ENCODE results near the gene VWA5A. TPM values are rescaled to one million over a fixed set of nuclear protein-coding genes. Genes with fewer than 3 reads are reported as not detected.

VWA5A gene
- polyA plus RNA-seq, 1 experiment, result 27.9 TPM

DNA sequence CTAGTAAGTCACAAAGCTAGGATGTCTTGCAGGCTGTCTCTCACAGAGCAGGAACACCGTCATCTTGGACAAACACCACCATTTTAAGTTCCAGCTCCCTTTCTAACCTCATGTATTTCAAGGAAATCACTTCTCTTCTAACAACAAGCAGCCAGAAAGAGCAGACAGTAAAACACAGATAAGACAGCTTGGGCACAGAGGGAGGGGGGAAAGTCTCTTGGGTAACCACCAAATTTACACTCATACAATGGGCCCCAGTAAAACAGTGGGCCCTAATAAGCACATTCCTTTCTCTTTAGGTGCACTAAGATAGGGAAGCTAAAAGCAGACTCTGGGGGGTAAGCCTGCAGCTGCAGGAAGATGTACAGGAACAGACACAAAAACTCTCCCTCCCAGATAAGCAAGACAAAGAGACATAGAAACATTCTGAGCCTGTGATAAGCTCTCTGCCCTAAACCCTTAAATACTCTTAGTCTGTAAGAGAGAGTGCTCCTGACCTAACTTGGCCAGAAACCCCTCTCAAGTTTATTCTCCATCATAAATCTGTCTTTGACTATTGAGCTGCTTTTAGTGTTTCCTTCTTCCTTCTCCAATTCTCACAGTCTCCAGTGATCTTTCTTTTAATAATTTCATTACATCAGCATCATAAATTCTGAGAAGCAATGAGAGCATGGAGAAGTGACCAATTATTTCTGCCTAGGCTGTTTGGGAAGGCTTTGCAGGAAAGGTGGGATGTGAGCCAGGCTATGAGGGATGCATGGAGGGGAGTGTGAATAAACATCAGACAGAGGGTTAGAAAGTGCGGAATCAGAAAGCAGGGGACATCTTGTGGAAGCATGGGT is 75.3 kb downstream of the VWA5A start:
- POLR2A ChIA-PET, result no interaction called here
- no peak for DNase-seq (ENCODE audit: low read depth, low spot score)
- no peak overlapping the region for H3K4me3 ChIP-seq (ENCODE audit: low read depth, low read length)
- H3K9me3 ChIP-seq (ENCODE audit: control insufficient read depth, insufficient read depth, low read length), result no peaks in the 10 kb centered on the region
- CTCF ChIA-PET, result interaction anchor here (0.7 kb wide), 1 partner anchor 119 kb away, joined by 4 read pairs; no protein-coding TSS in a partner anchor
- no peak overlapping the region for H3K27ac ChIP-seq (ENCODE audit: low read depth, low read length)
- H3K27me3 ChIP-seq (ENCODE audit: control insufficient read depth, insufficient read depth, low read length), result no peaks in the 10 kb centered on the region
- TF ChIP-seq, protein P1, sequence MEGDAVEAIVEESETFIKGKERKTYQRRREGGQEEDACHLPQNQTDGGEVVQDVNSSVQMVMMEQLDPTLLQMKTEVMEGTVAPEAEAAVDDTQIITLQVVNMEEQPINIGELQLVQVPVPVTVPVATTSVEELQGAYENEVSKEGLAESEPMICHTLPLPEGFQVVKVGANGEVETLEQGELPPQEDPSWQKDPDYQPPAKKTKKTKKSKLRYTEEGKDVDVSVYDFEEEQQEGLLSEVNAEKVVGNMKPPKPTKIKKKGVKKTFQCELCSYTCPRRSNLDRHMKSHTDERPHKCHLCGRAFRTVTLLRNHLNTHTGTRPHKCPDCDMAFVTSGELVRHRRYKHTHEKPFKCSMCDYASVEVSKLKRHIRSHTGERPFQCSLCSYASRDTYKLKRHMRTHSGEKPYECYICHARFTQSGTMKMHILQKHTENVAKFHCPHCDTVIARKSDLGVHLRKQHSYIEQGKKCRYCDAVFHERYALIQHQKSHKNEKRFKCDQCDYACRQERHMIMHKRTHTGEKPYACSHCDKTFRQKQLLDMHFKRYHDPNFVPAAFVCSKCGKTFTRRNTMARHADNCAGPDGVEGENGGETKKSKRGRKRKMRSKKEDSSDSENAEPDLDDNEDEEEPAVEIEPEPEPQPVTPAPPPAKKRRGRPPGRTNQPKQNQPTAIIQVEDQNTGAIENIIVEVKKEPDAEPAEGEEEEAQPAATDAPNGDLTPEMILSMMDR (IDR thresholded peaks at IDR 0.05; ENCODE audit: low read depth, low read length), result no peak

DNA sequence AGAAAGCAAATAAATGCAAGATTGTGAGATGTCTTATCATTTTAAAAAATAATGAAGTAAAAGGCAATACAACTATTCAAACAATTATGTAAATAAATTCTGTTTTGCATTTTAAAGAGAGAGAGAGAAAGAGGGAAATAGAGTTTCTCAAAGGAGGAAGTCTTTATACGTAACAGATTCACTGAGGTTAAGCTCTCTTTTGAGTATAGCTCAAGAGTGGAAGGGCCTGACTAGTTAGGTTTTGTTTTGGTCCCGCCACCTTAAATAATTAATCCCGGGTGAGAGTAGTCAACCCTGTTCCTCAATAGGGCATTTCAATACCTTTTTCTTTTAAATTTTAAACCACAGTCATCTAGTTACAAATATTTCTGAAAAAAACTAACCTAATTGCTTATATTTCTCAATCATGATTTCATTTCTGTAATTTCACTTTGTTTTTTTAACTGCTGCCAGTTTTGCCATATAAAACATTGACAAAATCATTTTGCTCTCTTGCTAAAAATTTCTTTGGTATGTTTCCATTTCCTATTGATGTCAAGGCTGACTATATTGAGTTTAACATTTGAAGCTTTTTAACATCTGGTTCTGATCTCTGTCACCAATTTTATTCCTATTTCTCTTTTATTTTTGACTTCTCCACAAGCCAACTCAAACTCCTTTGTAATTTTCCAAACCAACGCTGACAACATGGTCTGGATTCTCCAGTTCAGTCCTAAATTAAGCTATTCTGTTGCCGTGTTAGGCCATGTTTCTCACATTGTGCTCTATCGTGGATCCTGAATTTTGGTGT is 78.2 kb downstream of the VWA5A start:
- H3K27me3 ChIP-seq (ENCODE audit: control insufficient read depth, insufficient read depth, low read length), result no peaks in the 10 kb centered on the region
- ChIA-PET POLR2A (no interaction called here), CTCF (interaction anchor here (0.8 to 3.9 kb wide), 5 partner anchors 19 to 136 kb away, joined by 3 to 88 read pairs (median 3); no protein-coding TSS in a partner anchor)
- no peak overlapping the region for H3K4me3 ChIP-seq (ENCODE audit: low read depth, low read length)
- H3K27ac ChIP-seq (ENCODE audit: low read depth, low read length), result no peak overlapping the region
- DNase-seq (ENCODE audit: low read depth, low spot score), result no peak
- no peaks in the 10 kb centered on the region for H3K9me3 ChIP-seq (ENCODE audit: control insufficient read depth, insufficient read depth, low read length)
- TF ChIP-seq, protein P1 (IDR thresholded peaks at IDR 0.05; ENCODE audit: low read depth, low read length), result no peak

DNA sequence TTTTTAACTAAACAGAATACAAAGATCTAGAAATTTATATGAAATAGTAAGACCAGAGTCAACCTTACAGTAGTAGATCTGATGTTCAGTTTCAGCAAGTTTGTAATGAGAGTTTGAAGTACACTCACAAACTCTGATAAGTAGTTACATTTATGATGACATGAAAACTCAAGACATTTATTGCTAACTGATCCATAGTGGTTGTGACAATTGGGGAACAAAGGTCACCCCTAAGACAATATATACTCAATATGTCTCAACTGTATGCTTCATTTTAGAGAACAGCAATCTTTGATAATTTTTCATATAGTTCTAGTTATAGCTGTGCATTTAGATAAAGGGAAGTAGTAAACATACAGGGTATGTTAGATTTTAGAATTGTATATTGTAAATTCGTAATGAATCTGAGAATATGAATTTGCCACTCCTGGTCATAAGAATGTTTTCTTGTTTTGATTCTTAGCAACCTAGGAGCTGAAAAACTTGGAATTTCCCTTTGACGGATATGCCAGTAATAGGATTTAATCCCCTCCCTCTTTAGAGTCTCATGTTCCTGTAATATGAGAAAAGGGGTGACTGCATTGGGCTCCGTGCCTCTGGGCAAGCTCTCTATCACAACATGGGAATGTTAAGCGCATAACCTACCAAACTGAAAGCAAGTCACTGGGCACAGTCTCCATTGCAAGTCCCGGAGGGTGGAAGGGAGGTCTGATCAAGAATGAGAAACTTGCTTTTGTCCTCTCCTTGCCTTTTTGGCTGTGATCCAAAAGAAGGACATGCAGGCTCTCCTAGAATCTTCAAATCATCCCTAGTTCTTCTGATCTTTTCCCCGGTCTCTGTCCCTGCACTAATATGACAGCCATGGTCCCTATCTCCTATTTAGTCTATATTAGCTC is 79.3 kb downstream of the VWA5A start:
- no peak overlapping the region for H3K4me3 ChIP-seq (ENCODE audit: low read depth, low read length)
- no peak for DNase-seq (ENCODE audit: low read depth, low spot score)
- H3K9me3 ChIP-seq (ENCODE audit: control insufficient read depth, insufficient read depth, low read length), result no peaks in the 10 kb centered on the region
- no peaks in the 10 kb centered on the region for H3K27me3 ChIP-seq (ENCODE audit: control insufficient read depth, insufficient read depth, low read length)
- CTCF ChIA-PET, result interaction anchor here (0.6 to 3.9 kb wide), 10 partner anchors 8 to 136 kb away, joined by 3 to 88 read pairs (median 4); partner anchors contain the start of gene VWA5A
- no peak overlapping the region for H3K27ac ChIP-seq (ENCODE audit: low read depth, low read length)
- TF ChIP-seq, protein P1 (IDR thresholded peaks at IDR 0.05; ENCODE audit: low read depth, low read length), result no peak
- POLR2A ChIA-PET, result no interaction called here

DNA sequence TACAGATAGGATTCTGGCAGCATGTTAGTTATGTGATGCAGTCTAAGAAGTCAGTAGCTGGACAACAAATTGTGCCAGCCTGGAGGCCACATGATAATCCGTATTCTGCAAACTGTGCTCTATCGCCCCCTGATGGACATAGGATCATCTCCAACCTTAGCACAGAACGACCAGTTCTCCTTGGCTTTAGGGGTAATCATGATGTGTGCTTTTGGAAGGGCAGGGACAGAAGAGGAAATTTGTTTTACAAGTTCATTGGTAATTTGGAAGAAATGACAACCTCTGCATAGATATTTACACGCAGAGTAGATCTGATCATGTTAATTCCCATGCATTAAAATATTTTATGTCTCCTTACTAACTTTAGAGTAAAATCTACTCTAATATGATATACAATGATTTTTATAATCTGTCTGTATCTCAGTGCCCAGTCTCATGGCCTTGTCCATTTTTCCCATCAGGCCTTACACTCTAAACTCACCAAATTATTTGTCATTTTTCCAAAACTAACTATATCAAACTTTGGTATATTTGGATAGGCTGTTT is 80.0 kb downstream of the VWA5A start:
- CTCF ChIA-PET, result interaction anchor here (0.6 to 3.9 kb wide), 10 partner anchors 8 to 135 kb away, joined by 3 to 88 read pairs (median 4); partner anchors contain the start of gene VWA5A
- 0 out of 2 replicates have a peak, but pooled peaks cover under 1% of the 10 kb centered on the region for H3K9me3 ChIP-seq (ENCODE audit: control insufficient read depth, insufficient read depth, low read length)
- H3K27ac ChIP-seq (ENCODE audit: low read depth, low read length), result no peak overlapping the region
- DNase-seq (ENCODE audit: low read depth, low spot score), result peak; percentile 32
- no peaks in the 10 kb centered on the region for H3K27me3 ChIP-seq (ENCODE audit: control insufficient read depth, insufficient read depth, low read length)
- POLR2A ChIA-PET, result no interaction called here
- TF ChIP-seq, protein P1 (IDR thresholded peaks at IDR 0.05; ENCODE audit: low read depth, low read length), result peak; percentile 83
- no peak overlapping the region for H3K4me3 ChIP-seq (ENCODE audit: low read depth, low read length)

Other genes starting within 250 kb of the VWA5A start
- gene TMEM225, start 229.8 kb upstream of the VWA5A start, polyA plus RNA-seq (2011; rRNA removed), result not detected in 2 replicates
- gene OR8D4, start 213.3 kb upstream of the VWA5A start, polyA plus RNA-seq (2011; rRNA removed), result not detected in 2 replicates
- gene OR4D5, start 175.8 kb upstream of the VWA5A start, polyA plus RNA-seq (2011; rRNA removed), result not detected in 2 replicates
- not detected in 2 replicates for gene OR6T1, start 171.6 kb upstream of the VWA5A start, polyA plus RNA-seq (2011; rRNA removed)
- not detected in 2 replicates for gene OR10S1, start 137.7 kb upstream of the VWA5A start, polyA plus RNA-seq (2011; rRNA removed)
- gene OR10G6, start 120.3 kb upstream of the VWA5A start, polyA plus RNA-seq (2011; rRNA removed), result not detected in 2 replicates
- gene OR10G4, start 102.5 kb upstream of the VWA5A start, polyA plus RNA-seq (2011; rRNA removed), result not detected in 2 replicates
- not detected in 2 replicates for gene OR10G9, start 92.4 kb upstream of the VWA5A start, polyA plus RNA-seq (2011; rRNA removed)
- not detected in 2 replicates for gene OR10G8, start 88.7 kb upstream of the VWA5A start, polyA plus RNA-seq (2011; rRNA removed)
- not detected in 2 replicates for gene OR10G7, start 74.1 kb upstream of the VWA5A start, polyA plus RNA-seq (2011; rRNA removed)
- gene OR10D3, start 67.9 kb downstream of the VWA5A start, polyA plus RNA-seq (2011; rRNA removed), result not detected in 2 replicates
- not detected in 2 replicates for gene OR8G1, start 125.6 kb downstream of the VWA5A start, polyA plus RNA-seq (2011; rRNA removed)
- gene OR8G5, start 140.9 kb downstream of the VWA5A start, polyA plus RNA-seq (2011; rRNA removed), result not detected in 2 replicates
- gene OR8D1, start 198.5 kb downstream of the VWA5A start, polyA plus RNA-seq (2011; rRNA removed), result not detected in 2 replicates
- gene OR8D2, start 204.7 kb downstream of the VWA5A start, polyA plus RNA-seq (2011; rRNA removed), result not detected in 2 replicates